Loucy (cell line): ENCODE data around the gene CT47A1.
"Not testable (repeated sequence)": the region's sequence is repeated elsewhere in the genome, so short reads cannot be mapped to it uniquely, and the experiment has no call there.

Experiments used
- H2AFZ ChIP-seq: fragments of 200-600 bp; sonication (generic); 2 replicates; pipeline ENCODE4 v1.6.0; 2016; ENCODE audit warnings: antibody characterized with exemption, mild to moderate bottlenecking, low read length, moderate library complexity
- H3F3A ChIP-seq: fragments of 200-600 bp; 2 replicates; pipeline ENCODE4 v1.6.0; 2016; ENCODE audit warnings: antibody characterized with exemption, low read depth, mild to moderate bottlenecking
- H3K27me3 ChIP-seq: fragments of 200-600 bp; sonication (generic); 2 replicates; pipeline ENCODE4 v1.6.1; 2014; ENCODE audit warnings: low read length, mild to moderate bottlenecking; ENCODE audit not compliant: insufficient read depth, poor library complexity, severe bottlenecking
- H3K36me3 ChIP-seq: fragments of 200-600 bp; sonication (generic); 2 replicates; pipeline ENCODE4 v1.6.1; 2016; ENCODE audit warnings: low read length; ENCODE audit not compliant: insufficient read depth
- H3K4me1 ChIP-seq: fragments of 200-600 bp; sonication (generic); 2 replicates; pipeline ENCODE4 v1.5.1; 2014; ENCODE audit warnings: low read length, mild to moderate bottlenecking; ENCODE audit not compliant: insufficient read depth, poor library complexity, severe bottlenecking
- H3K4me2 ChIP-seq: fragments of 200-600 bp; sonication (generic); 2 replicates; pipeline ENCODE4 v1.6.0; 2014; ENCODE audit warnings: antibody characterized with exemption, low read length, low read depth, mild to moderate bottlenecking; ENCODE audit not compliant: poor library complexity, severe bottlenecking
- H3K4me3 ChIP-seq: fragments of 200-600 bp; sonication (generic); 2 replicates; pipeline ENCODE4 v1.5.1; 2014; ENCODE audit warnings: low read length, mild to moderate bottlenecking, mixed read lengths; ENCODE audit not compliant: poor library complexity, severe bottlenecking
- H3K79me2 ChIP-seq: fragments of 200-600 bp; sonication (generic); 2 replicates; pipeline ENCODE4 v1.6.1; 2014; ENCODE audit warnings: low read length; ENCODE audit not compliant: insufficient read depth
- H3K9ac ChIP-seq: fragments of 200-600 bp; sonication (generic); 2 replicates; pipeline ENCODE4 v1.6.0; 2014; ENCODE audit warnings: mild to moderate bottlenecking, low read depth, low read length, moderate library complexity; ENCODE audit not compliant: poor library complexity, severe bottlenecking
- H3K9me2 ChIP-seq: fragments of 200-600 bp; sonication (generic); replicated peaks from 2 replicates; pipeline ENCODE4 v1.6.1; 2016; ENCODE audit warnings: low read depth, low read length, mixed read lengths
- H3K9me3 ChIP-seq: fragments of 200-600 bp; sonication (generic); 2 replicates; pipeline ENCODE4 v1.6.1; 2014; ENCODE audit warnings: mild to moderate bottlenecking, antibody characterized with exemption, low read length, low read depth; ENCODE audit not compliant: insufficient read depth
- H4K20me1 ChIP-seq: fragments of 200-600 bp; sonication (generic); 2 replicates; pipeline ENCODE4 v1.6.0; 2014; ENCODE audit warnings: antibody characterized with exemption, low read length, mild to moderate bottlenecking; ENCODE audit not compliant: insufficient read depth, poor library complexity, severe bottlenecking
- EZH2phosphoT487 ChIP-seq: fragments of 200-600 bp; IDR thresholded peaks from 2 replicates; pipeline ENCODE4 v1.6.1; 2018; ENCODE audit warnings: antibody characterized with exemption, mild to moderate bottlenecking, moderate library complexity, borderline replicate concordance
- TF ChIP-seq, protein P1 (sequence below): fragments of 200-600 bp; sonication (generic); conservative IDR thresholded peaks from 2 replicates; pipeline ENCODE4 v1.5.1; 2014; ENCODE audit warnings: mild to moderate bottlenecking, antibody characterized with exemption, low read length

Gene CT47A1

DNA sequence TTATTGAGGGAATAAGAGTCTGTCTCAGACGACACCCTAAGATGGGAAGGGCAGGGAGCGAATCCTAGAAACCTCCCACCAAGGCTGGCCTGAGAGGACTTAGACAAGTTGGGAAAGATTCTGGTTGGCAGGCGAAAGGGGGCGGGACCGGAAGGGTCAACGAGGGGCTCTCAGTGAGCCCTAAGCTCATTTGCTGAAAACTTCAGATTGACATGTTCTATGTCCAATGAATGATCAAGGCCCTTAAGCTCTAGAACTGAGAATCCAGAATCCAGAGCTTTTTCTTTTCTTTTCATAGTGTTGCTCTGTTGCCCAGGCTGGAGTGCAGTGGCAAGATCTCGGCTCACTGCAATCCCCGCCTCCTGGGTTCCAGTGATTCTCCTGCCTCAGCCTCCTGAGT lies at the start of gene CT47A1:
TSS of gene CT47A1 (minus strand) at position 101 of the 400 bp plus-strand sequence. CDS start 231 bp downstream, outside the sequence.
- H3K4me3 ChIP-seq, H2AFZ ChIP-seq, H3K9me2 ChIP-seq, H3K27me3 ChIP-seq, H3K79me2 ChIP-seq, H3K36me3 ChIP-seq, H3K9ac ChIP-seq, H4K20me1 ChIP-seq, H3K4me2 ChIP-seq, H3K4me1 ChIP-seq, H3K9me3 ChIP-seq, H3F3A ChIP-seq: not testable (repeated sequence)

DNA sequence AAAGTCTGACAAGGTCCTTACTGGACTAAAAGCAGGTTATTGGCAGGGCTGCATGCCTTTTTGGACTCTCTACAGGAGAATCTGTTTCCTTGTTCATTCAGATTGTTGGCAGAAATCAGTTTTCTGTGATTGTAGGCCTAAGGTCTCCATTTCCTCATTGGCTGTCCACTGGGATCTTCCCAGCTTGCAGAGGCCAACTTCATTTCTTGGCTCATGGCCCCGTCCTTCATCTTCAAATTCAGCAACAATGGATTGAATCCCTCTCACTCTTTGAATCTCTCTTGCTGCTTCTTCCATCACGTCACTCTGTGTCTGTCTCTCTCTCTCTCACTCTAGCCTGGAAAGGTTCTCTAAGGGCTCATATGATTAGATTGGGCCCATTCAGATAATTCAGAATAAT lies 47.0 kb upstream of the CT47A1 start:
- Histone ChIP-seq H3K4me2 (no peak overlapping the region), H4K20me1 (no peaks in the 10 kb centered on the region), H3K9me2 (no peaks in the 10 kb centered on the region), H3K4me3 (no peak overlapping the region), H3F3A (no peaks in the 10 kb centered on the region), H2AFZ (no peak overlapping the region), H3K4me1 (no peaks in the 10 kb centered on the region), H3K27me3 (no peaks in the 10 kb centered on the region), H3K79me2 (no peaks in the 10 kb centered on the region), H3K9ac (no peak overlapping the region), H3K36me3 (no peaks in the 10 kb centered on the region), H3K9me3 (no peaks in the 10 kb centered on the region)
- TF ChIP-seq, protein P1, sequence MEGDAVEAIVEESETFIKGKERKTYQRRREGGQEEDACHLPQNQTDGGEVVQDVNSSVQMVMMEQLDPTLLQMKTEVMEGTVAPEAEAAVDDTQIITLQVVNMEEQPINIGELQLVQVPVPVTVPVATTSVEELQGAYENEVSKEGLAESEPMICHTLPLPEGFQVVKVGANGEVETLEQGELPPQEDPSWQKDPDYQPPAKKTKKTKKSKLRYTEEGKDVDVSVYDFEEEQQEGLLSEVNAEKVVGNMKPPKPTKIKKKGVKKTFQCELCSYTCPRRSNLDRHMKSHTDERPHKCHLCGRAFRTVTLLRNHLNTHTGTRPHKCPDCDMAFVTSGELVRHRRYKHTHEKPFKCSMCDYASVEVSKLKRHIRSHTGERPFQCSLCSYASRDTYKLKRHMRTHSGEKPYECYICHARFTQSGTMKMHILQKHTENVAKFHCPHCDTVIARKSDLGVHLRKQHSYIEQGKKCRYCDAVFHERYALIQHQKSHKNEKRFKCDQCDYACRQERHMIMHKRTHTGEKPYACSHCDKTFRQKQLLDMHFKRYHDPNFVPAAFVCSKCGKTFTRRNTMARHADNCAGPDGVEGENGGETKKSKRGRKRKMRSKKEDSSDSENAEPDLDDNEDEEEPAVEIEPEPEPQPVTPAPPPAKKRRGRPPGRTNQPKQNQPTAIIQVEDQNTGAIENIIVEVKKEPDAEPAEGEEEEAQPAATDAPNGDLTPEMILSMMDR: no peak
- no peak for TF ChIP-seq EZH2phosphoT487

DNA sequence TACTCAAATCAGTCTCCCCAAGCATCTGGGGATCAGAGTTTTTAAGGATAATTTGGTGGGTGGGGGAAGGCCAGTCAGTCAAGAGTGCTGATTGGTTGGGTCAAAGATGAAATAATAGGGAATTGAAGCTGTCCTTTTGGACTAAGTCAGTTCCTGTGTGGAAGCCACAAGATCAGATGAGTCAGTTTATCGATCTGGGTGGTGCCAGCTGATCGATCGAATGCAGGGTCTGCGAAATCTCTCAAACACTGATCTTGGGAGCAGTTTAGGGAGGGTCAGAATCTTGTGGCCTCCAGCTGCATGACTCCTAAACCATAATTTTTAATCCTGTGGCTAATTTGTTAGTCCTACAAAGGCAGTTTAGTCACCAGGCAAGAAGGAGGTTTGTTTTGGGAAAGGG lies 44.5 kb upstream of the CT47A1 start:
- H3K79me2 ChIP-seq: no peaks in the 10 kb centered on the region
- no peak overlapping the region for H3K9ac ChIP-seq
- no peaks in the 10 kb centered on the region for H3K36me3 ChIP-seq
- no peaks in the 10 kb centered on the region for H3F3A ChIP-seq
- TF ChIP-seq, protein P1: no peak
- no peak for TF ChIP-seq EZH2phosphoT487
- no peak overlapping the region for H3K4me3 ChIP-seq
- no peaks in the 10 kb centered on the region for H3K27me3 ChIP-seq
- H3K9me3 ChIP-seq: no peaks in the 10 kb centered on the region
- no peak overlapping the region for H2AFZ ChIP-seq
- no peaks in the 10 kb centered on the region for H4K20me1 ChIP-seq
- H3K4me1 ChIP-seq: no peaks in the 10 kb centered on the region
- H3K9me2 ChIP-seq: no peaks in the 10 kb centered on the region
- no peak overlapping the region for H3K4me2 ChIP-seq

DNA sequence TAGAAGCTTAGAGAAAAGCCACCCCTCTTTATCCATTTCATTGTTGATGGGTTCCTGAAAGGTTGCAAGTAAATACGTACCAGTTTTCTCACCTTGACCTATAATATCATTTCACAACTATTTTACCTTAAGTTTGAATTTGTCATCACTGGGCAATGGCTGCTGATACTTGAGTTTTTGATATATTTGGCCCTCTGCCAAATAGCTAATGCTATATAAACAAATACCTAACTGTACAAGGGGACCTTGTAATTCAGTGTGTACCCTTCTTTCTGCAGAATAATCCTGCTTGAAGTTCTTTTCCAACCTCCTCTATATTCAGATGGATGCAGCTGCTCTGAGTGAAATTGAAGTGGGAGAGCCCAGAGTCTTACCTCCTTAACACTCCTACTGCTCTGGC lies 42.9 kb upstream of the CT47A1 start:
- Histone ChIP-seq H3K36me3 (no peaks in the 10 kb centered on the region), H3K79me2 (no peaks in the 10 kb centered on the region), H3F3A (no peaks in the 10 kb centered on the region), H3K4me3 (no peak overlapping the region), H3K4me1 (no peaks in the 10 kb centered on the region), H3K9ac (no peak overlapping the region), H3K9me2 (no peaks in the 10 kb centered on the region), H3K27me3 (no peaks in the 10 kb centered on the region), H4K20me1 (no peaks in the 10 kb centered on the region), H2AFZ (no peak overlapping the region), H3K4me2 (no peak overlapping the region), H3K9me3 (no peaks in the 10 kb centered on the region)
- no peak for TF ChIP-seq EZH2phosphoT487
- TF ChIP-seq, protein P1: no peak
